GM18526 (cell line): Measurements from ENCODE around the gene RTRAF.

Source experiments
- POLR2A ChIP-seq: IDR thresholded peaks from 3 replicates; pipeline ENCODE4 v1.6.1; 2011; ENCODE audit not compliant: insufficient read length; ENCODE audit errors: extremely low read depth

Gene RTRAF

GRCh38 chr14:52007637-52008036 is 18.3 kb downstream of the RTRAF start:
- no peak for TF ChIP-seq POLR2A

- no peak for TF ChIP-seq POLR2A
Observed at GRCh38 chr14:52008136-52008535, 18.8 kb downstream of the RTRAF start.

- no peak for TF ChIP-seq POLR2A
Observed at GRCh38 chr14:52010173-52010693, 20.9 kb downstream of the RTRAF start.

GRCh38 chr14:52011523-52011922 is 22.2 kb downstream of the RTRAF start:
- TF ChIP-seq POLR2A: no peak

GRCh38 chr14:52012635-52013034 is 23.3 kb downstream of the RTRAF start:
- no peak for TF ChIP-seq POLR2A

GRCh38 chr14:52013984-52014600 is 24.7 kb downstream of the RTRAF start:
- no peak for TF ChIP-seq POLR2A

GRCh38 chr14:52014601-52015267 is 25.4 kb downstream of the RTRAF start:
- TF ChIP-seq POLR2A: no peak

GRCh38 chr14:52015411-52016030 is 26.2 kb downstream of the RTRAF start:
- no peak for TF ChIP-seq POLR2A

- TF ChIP-seq POLR2A: no peak
Observed at GRCh38 chr14:52018252-52018651, 28.9 kb downstream of the RTRAF start.

GRCh38 chr14:52018970-52019369 is 29.6 kb downstream of the RTRAF start:
- no peak for TF ChIP-seq POLR2A

GRCh38 chr14:52020161-52020714 is 30.9 kb downstream of the RTRAF start:
- no peak for TF ChIP-seq POLR2A

- TF ChIP-seq POLR2A: no peak
Observed at GRCh38 chr14:52020866-52021717, 31.7 kb downstream of the RTRAF start.

GRCh38 chr14:52021957-52022600 is 32.7 kb downstream of the RTRAF start:
- TF ChIP-seq POLR2A: no peak

GRCh38 chr14:52023518-52023917 is 34.2 kb downstream of the RTRAF start:
- no peak for TF ChIP-seq POLR2A

- no peak for TF ChIP-seq POLR2A
Observed at GRCh38 chr14:52025310-52025709, 36.0 kb downstream of the RTRAF start.
